Measurements from ENCODE around the gene SMIM9. TPM values are rescaled to one million over a fixed set of nuclear protein-coding genes. Genes with fewer than 3 reads are reported as not detected.

SMIM9 gene
- total RNA-seq, 2 experiments from 2014 or later: not detected

DNA sequence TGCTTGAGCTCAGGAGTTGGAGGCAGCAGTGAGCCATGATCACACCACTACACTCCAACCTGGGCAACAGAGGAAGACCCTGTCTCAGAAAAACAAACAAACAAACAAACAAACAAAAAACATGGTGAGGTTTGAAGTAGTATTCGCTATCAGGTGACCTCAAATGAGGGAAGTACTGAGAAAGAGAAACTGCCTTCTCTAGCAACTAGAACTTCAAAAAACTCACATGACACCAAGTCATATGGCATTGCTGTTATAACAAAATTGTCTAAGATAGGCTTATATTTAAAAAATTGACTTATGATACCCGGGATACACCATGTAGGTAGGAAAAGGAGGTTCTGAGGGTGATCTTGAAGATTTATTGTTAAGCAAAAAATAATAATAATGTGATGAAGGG is 39.4 kb downstream of the SMIM9 start:
- Mint-ChIP-seq H3K4me1 (ENCODE audit: low read depth) (peaks cover 26% of the 10 kb centered on the region), H3K36me3 (ENCODE audit: low read depth) (peaks cover 1% of the 10 kb centered on the region), H3K27me3 (ENCODE audit: low read depth) (no peaks in the 10 kb centered on the region), H3K4me3 (no peak overlapping the region), H3K9me3 (no peaks in the 10 kb centered on the region), H3K27ac (no peak overlapping the region)
- intact Hi-C loops (cut with micrococcal nuclease): no loop called here
- DNase-seq: no peak
- CTCF ChIA-PET: no interaction called here

- Mint-ChIP-seq H3K4me1 (ENCODE audit: low read depth) (peaks cover 10% of the 10 kb centered on the region), H3K4me3 (no peak overlapping the region), H3K27ac (no peak overlapping the region), H3K36me3 (ENCODE audit: low read depth) (peaks cover 1% of the 10 kb centered on the region), H3K9me3 (no peaks in the 10 kb centered on the region), H3K27me3 (ENCODE audit: low read depth) (no peaks in the 10 kb centered on the region)
- no peak for DNase-seq
- CTCF ChIA-PET: no interaction called here
- intact Hi-C loops (cut with micrococcal nuclease): no loop called here
Measured at GRCh38 chrX:154793084-154793795, 41.2 kb downstream of the SMIM9 start.

DNA sequence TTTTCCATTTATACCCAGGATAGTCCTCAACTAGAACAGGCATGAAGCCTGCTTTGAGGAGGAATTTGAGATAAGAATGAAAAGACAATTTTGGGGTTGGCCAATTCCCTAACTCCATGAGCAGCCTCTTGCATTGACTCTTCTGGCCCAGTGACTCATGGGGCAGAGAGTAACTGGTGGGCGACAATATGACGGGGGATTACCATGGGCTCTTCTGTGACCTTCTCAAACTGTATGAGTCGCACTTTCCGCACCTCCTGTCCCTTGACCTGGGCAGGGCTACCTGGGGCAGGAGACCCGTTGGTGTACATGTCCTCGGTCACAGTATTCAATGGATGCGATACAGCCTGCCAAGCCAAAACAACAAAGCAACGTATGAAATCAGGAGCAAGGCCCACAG is 42.5 kb downstream of the SMIM9 start:
- H3K27ac Mint-ChIP-seq: no peak overlapping the region
- no peak overlapping the region for H3K4me3 Mint-ChIP-seq
- no peak for DNase-seq
- CTCF ChIA-PET: interaction anchor here (1.1 kb wide), 1 partner anchor 13 kb away, joined by 3 read pairs; the partner anchor contains the start of gene MPP1
- intact Hi-C loops (cut with micrococcal nuclease): no loop called here
- H3K36me3 Mint-ChIP-seq (ENCODE audit: low read depth): peaks cover 3% of the 10 kb centered on the region
- H3K4me1 Mint-ChIP-seq (ENCODE audit: low read depth): peaks cover 6% of the 10 kb centered on the region
- no peaks in the 10 kb centered on the region for H3K27me3 Mint-ChIP-seq (ENCODE audit: low read depth)
- no peaks in the 10 kb centered on the region for H3K9me3 Mint-ChIP-seq

- Mint-ChIP-seq H3K27ac (no peak overlapping the region), H3K9me3 (no peaks in the 10 kb centered on the region), H3K27me3 (ENCODE audit: low read depth) (no peaks in the 10 kb centered on the region), H3K4me3 (no peak overlapping the region), H3K36me3 (ENCODE audit: low read depth) (peaks cover 3% of the 10 kb centered on the region), H3K4me1 (ENCODE audit: low read depth) (peaks cover 2% of the 10 kb centered on the region)
- CTCF ChIA-PET: interaction anchor here (1.1 kb wide), 1 partner anchor 14 kb away, joined by 3 read pairs; the partner anchor contains the start of gene MPP1
- DNase-seq: no peak
- intact Hi-C loops (cut with micrococcal nuclease): no loop called here
Measured at GRCh38 chrX:154791467-154791866, 43.0 kb downstream of the SMIM9 start.

GRCh38 chrX:154785716-154786115 is 48.7 kb downstream of the SMIM9 start:
- Mint-ChIP-seq H3K27me3 (ENCODE audit: low read depth) (no peaks in the 10 kb centered on the region), H3K27ac (no peak overlapping the region), H3K36me3 (ENCODE audit: low read depth) (peaks cover 3% of the 10 kb centered on the region), H3K9me3 (no peaks in the 10 kb centered on the region), H3K4me1 (ENCODE audit: low read depth) (peaks cover 15% of the 10 kb centered on the region), H3K4me3 (no peak overlapping the region)
- no peak for DNase-seq
- CTCF ChIA-PET: no interaction called here
- intact Hi-C loops (cut with micrococcal nuclease): no loop called here

DNA sequence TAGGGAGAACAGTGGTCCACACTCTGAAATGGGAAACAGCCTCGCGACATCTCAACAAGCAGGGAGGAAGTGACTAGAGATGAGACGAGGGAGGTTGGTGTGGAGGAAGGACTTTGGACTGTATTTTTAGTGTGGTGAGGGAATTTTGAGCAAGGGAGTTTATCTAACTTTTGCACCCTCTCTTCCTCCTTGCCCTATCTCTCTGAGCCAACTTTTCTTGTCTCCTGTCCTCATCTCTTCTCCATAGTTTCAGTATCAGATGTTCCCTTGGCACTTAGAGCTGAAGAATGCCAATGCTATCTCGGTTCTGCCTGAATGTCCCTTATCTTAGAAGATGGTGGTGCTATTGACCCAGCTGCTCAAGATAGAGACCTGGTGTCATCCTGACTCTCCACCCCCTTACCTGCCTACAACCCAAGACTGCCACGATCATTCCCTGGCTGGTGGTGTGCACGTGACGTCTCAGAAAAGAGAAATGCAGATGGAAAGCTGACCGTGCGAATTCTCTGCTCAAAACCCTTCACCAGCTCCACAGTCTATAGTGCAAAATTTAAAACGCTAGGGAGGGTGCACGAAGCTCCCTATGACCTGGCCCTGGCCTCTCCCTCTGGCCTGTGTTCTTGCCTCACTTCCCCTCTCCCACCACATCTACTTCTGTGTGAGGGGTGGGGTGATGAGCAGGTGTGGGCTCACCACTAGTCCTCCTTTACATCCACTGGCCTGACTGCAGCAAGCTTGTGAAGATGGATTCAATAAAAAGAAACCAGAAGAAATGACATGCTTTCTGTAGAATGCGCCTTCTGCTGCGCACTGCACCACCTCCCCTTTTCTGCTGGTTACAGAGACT is 50.1 kb downstream of the SMIM9 start:
- CTCF ChIA-PET: no interaction called here
- H3K27ac Mint-ChIP-seq: peak overlapping the region; percentile 14
- H3K4me3 Mint-ChIP-seq: peak overlapping the region; percentile 43
- peaks cover 2% of the 10 kb centered on the region for H3K36me3 Mint-ChIP-seq (ENCODE audit: low read depth)
- no peaks in the 10 kb centered on the region for H3K9me3 Mint-ChIP-seq
- H3K27me3 Mint-ChIP-seq (ENCODE audit: low read depth): no peaks in the 10 kb centered on the region
- DNase-seq: no peak
- intact Hi-C loops (cut with micrococcal nuclease): no loop called here
- H3K4me1 Mint-ChIP-seq (ENCODE audit: low read depth): peaks cover 15% of the 10 kb centered on the region

- Mint-ChIP-seq H3K27ac (no peak overlapping the region), H3K4me3 (no peak overlapping the region), H3K9me3 (no peaks in the 10 kb centered on the region), H3K4me1 (ENCODE audit: low read depth) (peaks cover 16% of the 10 kb centered on the region), H3K27me3 (ENCODE audit: low read depth) (no peaks in the 10 kb centered on the region), H3K36me3 (ENCODE audit: low read depth) (peaks cover 7% of the 10 kb centered on the region)
- CTCF ChIA-PET: no interaction called here
- DNase-seq: no peak
- intact Hi-C loops (cut with micrococcal nuclease): no loop called here
Measured at GRCh38 chrX:154780968-154781367, 53.5 kb downstream of the SMIM9 start.

DNA sequence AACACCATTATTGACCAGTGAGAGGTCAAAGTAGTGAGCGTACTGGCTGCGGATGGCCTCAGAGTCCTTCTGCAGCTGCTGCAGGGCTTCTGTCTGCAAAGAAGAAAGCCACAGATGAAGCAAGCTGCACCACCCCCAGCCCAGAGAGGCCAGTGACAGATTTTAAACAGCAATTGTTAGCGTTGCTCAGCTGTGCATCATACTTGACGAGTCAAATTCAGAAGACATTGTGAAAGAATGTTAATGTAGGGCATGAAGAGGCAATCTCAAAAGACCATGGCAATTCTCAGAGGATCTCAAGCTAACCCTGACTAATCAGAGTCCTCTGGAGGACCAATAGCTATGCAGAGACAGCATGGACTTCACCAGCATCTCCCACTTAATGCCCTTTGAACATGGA is 55.2 kb downstream of the SMIM9 start:
- Mint-ChIP-seq H3K9me3 (no peaks in the 10 kb centered on the region), H3K27ac (no peak overlapping the region), H3K4me3 (no peak overlapping the region), H3K27me3 (ENCODE audit: low read depth) (no peaks in the 10 kb centered on the region), H3K36me3 (ENCODE audit: low read depth) (peaks cover 15% of the 10 kb centered on the region), H3K4me1 (ENCODE audit: low read depth) (peaks cover 24% of the 10 kb centered on the region)
- DNase-seq: no peak
- CTCF ChIA-PET: no interaction called here
- intact Hi-C loops (cut with micrococcal nuclease): no loop called here

- Mint-ChIP-seq H3K4me3 (no peak overlapping the region), H3K27ac (no peak overlapping the region), H3K27me3 (ENCODE audit: low read depth) (no peaks in the 10 kb centered on the region), H3K4me1 (ENCODE audit: low read depth) (peaks cover 24% of the 10 kb centered on the region), H3K36me3 (ENCODE audit: low read depth) (peaks cover 24% of the 10 kb centered on the region), H3K9me3 (no peaks in the 10 kb centered on the region)
- DNase-seq: no peak
- intact Hi-C loops (cut with micrococcal nuclease): no loop called here
- CTCF ChIA-PET: no interaction called here
Measured at GRCh38 chrX:154776753-154777152, 57.7 kb downstream of the SMIM9 start.

DNA sequence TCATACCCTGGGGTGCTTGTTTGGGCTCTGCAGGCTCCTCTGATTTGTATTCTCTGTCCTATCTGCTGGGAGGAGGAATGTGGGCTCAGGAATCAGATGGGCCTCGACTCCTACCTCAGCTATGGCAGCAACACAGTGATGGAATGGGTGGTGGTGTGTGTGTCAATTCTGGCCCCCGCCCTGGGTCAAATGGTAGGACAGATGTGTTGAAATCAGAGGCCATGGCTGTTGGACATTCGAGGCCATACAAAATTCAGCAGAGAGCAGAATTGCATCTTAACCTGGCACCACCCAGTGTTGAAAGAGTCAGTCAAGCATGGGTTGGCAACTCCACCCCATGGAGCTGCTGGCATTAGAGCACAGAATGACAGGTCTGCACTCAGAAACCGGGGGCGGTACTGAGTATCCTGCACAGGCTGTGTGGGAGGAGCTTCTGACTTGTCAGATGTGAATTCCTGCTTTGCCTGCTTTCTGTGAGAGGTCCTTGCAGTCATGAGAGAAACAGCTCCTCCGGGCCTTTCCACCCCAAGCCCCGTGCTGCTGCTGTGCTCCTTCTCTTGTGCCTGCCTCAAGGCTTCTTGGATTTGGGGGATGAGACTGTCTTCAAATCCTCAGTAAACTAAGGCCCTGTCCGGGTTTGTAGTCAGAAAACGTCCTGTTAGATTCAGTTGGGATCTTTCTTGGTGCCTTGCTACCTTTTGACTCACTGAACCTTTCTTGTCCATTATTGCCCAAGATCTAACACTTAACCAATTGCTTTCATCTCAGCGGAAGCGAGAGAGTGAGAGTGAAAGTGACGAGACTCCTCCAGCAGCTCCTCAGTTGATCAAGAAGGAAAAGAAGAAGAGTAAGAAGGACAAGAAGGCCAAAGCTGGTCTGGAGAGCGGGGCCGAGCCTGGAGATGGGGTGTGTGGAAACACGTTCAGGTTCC is 58.8 kb downstream of the SMIM9 start:
- CTCF ChIA-PET: interaction anchor here (0.7 kb wide), 1 partner anchor 66 kb away, joined by 4 read pairs; no protein-coding TSS in a partner anchor
- Mint-ChIP-seq H3K4me1 (ENCODE audit: low read depth) (peaks cover 28% of the 10 kb centered on the region), H3K27ac (peak overlapping the region; percentile 28), H3K9me3 (no peaks in the 10 kb centered on the region), H3K27me3 (ENCODE audit: low read depth) (no peaks in the 10 kb centered on the region), H3K4me3 (no peak overlapping the region), H3K36me3 (ENCODE audit: low read depth) (peaks cover 29% of the 10 kb centered on the region)
- DNase-seq: peak; percentile 40
- intact Hi-C loops (cut with micrococcal nuclease): no loop called here

DNA sequence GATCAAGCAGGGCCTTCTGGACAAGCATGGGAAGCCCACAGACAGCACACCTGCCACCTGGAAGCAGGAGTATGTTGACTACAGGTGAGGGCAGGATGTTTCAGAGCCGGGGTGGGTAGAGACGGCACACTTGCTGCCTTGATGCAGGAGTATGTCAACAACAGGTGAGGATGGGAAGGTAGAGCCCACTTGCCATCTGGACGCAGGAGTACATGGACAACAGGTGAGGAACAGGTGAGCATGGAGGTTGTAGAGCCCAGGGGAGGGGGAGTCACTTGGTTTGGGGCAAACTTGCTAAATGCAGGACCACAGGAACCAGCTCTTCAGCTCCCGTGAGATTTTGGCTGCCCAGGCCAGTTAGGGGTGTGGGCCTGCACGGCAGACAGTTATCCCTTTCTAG is 59.8 kb downstream of the SMIM9 start:
- peaks cover 33% of the 10 kb centered on the region for H3K36me3 Mint-ChIP-seq (ENCODE audit: low read depth)
- intact Hi-C loops (cut with micrococcal nuclease): no loop called here
- no peak for DNase-seq
- no peaks in the 10 kb centered on the region for H3K27me3 Mint-ChIP-seq (ENCODE audit: low read depth)
- H3K9me3 Mint-ChIP-seq: no peaks in the 10 kb centered on the region
- CTCF ChIA-PET: no interaction called here
- peaks cover 30% of the 10 kb centered on the region for H3K4me1 Mint-ChIP-seq (ENCODE audit: low read depth)
- peak overlapping the region; percentile 63 for H3K27ac Mint-ChIP-seq
- no peak overlapping the region for H3K4me3 Mint-ChIP-seq

All from activated naive CD4-positive, alpha-beta T cell treated with anti-CD3 and anti-CD28 coated beads for 36 hours (primary cell).